Spinal cord (tissue), 10 donors: ENCODE results near the gene ARHGAP27. TPM values are rescaled to one million over a fixed set of nuclear protein-coding genes. Genes with fewer than 3 reads are reported as not detected.
A peak's percentile ranks its signal among the peaks of the same experiment; 100 is the strongest.

Experiments used
- DNase-seq, 6 donors: peaks; one replicate each; pipeline versions ENCODE4 v3.0.0 to v3.0.0-alpha.2; 2013 to 2015; ENCODE audit warnings: low spot score in 6 of 6, low read depth in 4 of 6
- H3K27ac ChIP-seq: one replicate; pipeline ENCODE4 v1.5.1; 2013; ENCODE audit warnings: low read depth, low read length, control low read depth
- H3K27me3 ChIP-seq: one replicate; pipeline ENCODE4 v1.6.1; 2013; ENCODE audit warnings: low read length; ENCODE audit not compliant: control insufficient read depth, insufficient read depth
- H3K36me3 ChIP-seq: one replicate; pipeline ENCODE4 v1.6.1; 2013; ENCODE audit warnings: low read length; ENCODE audit not compliant: control insufficient read depth, insufficient read depth
- H3K4me1 ChIP-seq: one replicate; pipeline ENCODE4 v1.6.1; 2013; ENCODE audit warnings: low read length; ENCODE audit not compliant: control insufficient read depth, insufficient read depth
- H3K4me3 ChIP-seq: one replicate; pipeline ENCODE4 v1.5.1; 2013; ENCODE audit warnings: low read depth, low read length, control low read depth
- H3K9me3 ChIP-seq: one replicate; pipeline ENCODE4 v1.6.1; 2013; ENCODE audit warnings: low read length; ENCODE audit not compliant: control insufficient read depth, insufficient read depth
- WGBS: methylation state at CpG from one replicate; pipeline ENCODE4 v1.1.5; 2013; ENCODE audit warnings: missing lambda C conversion rate; ENCODE audit not compliant: insufficient coverage; 5-methylcytosine and 5-hydroxymethylcytosine counted together
- polyA plus RNA-seq, 2 donors: library from polyadenylated mRNA; unstranded; fragments of 120-200 nt; gene quantifications; one replicate each; pipeline ENCODE4 v1.2.1, GENCODE V29; 2013; ENCODE audit not compliant: insufficient read length in 2 of 2
- total RNA-seq, 2 donors: library from RNA; depleted of rRNA in 1 of 2; stranded (reverse); fragments of 120-200 nt in 1 of 2; fragments of >200 nt in 1 of 2; gene quantifications; one replicate each; pipeline versions ENCODE4 v1.2.3 to v1.2.4, GENCODE V29; 2013 to 2014
- donor health status: healthy.

ARHGAP27 gene
- total and polyA plus RNA-seq, 4 donors = 6.9 to 17.5 (median 11.9) TPM

- H3K4me1 ChIP-seq = peaks cover 51% of the 10 kb centered on the region
- peaks cover 19% of the 10 kb centered on the region for H3K36me3 ChIP-seq
- 9% methylated on average over 64 of the region's 68 CpGs for WGBS
- no peak overlapping the region for H3K4me3 ChIP-seq
- H3K9me3 ChIP-seq = no peaks in the 10 kb centered on the region
- H3K27ac ChIP-seq = no peak overlapping the region
- peaks cover 48% of the 10 kb centered on the region for H3K27me3 ChIP-seq
- no peak for DNase-seq
Observed at GRCh38 chr17:45430006-45430737, 2.5 kb downstream of the ARHGAP27 start.

- no peak overlapping the region for H3K27ac ChIP-seq
- H3K27me3 ChIP-seq = peaks cover 48% of the 10 kb centered on the region
- 9% methylated on average over 82 of the region's 82 CpGs for WGBS
- peaks cover 53% of the 10 kb centered on the region for H3K4me1 ChIP-seq
- peak in 1 of 6 donors; percentile 39 for DNase-seq
- no peak overlapping the region for H3K4me3 ChIP-seq
- H3K36me3 ChIP-seq = peaks cover 14% of the 10 kb centered on the region
- H3K9me3 ChIP-seq = no peaks in the 10 kb centered on the region
Observed at GRCh38 chr17:45429339-45430005, 3.2 kb downstream of the ARHGAP27 start.

- H3K27ac ChIP-seq = no peak overlapping the region
- DNase-seq = no peak
- 22% methylated on average over 12 of the region's 15 CpGs for WGBS
- peaks cover 53% of the 10 kb centered on the region for H3K4me1 ChIP-seq
- peaks cover 48% of the 10 kb centered on the region for H3K27me3 ChIP-seq
- H3K4me3 ChIP-seq = no peak overlapping the region
- H3K36me3 ChIP-seq = peaks cover 9% of the 10 kb centered on the region
- H3K9me3 ChIP-seq = no peaks in the 10 kb centered on the region
Observed at GRCh38 chr17:45428931-45429338, 3.7 kb downstream of the ARHGAP27 start.

- no peak overlapping the region for H3K4me3 ChIP-seq
- WGBS = 7% methylated on average over 25 of the region's 26 CpGs
- peaks cover 5% of the 10 kb centered on the region for H3K36me3 ChIP-seq
- DNase-seq = peak; percentile 24 to 86 (median 44)
- H3K9me3 ChIP-seq = no peaks in the 10 kb centered on the region
- H3K27ac ChIP-seq = no peak overlapping the region
- peaks cover 51% of the 10 kb centered on the region for H3K4me1 ChIP-seq
- peaks cover 47% of the 10 kb centered on the region for H3K27me3 ChIP-seq
Observed at GRCh38 chr17:45428050-45428617, 4.5 kb downstream of the ARHGAP27 start.

- Histone ChIP-seq H3K36me3 (peaks cover 3% of the 10 kb centered on the region), H3K9me3 (no peaks in the 10 kb centered on the region), H3K27ac (no peak overlapping the region), H3K4me3 (no peak overlapping the region), H3K27me3 (peaks cover 45% of the 10 kb centered on the region), H3K4me1 (peaks cover 45% of the 10 kb centered on the region)
- no peak for DNase-seq
- WGBS = 86% methylated on average over 9 of the region's 11 CpGs
Observed at GRCh38 chr17:45427181-45427835, 5.4 kb downstream of the ARHGAP27 start.

GRCh38 chr17:45426561-45426960, 6.1 kb downstream of the ARHGAP27 start:
- WGBS = 75% methylated on average over 7 of the region's 7 CpGs
- no peak overlapping the region for H3K27ac ChIP-seq
- no peak for DNase-seq
- H3K4me3 ChIP-seq = no peak overlapping the region
- no peaks in the 10 kb centered on the region for H3K9me3 ChIP-seq
- H3K36me3 ChIP-seq = peaks cover 3% of the 10 kb centered on the region
- peaks cover 37% of the 10 kb centered on the region for H3K27me3 ChIP-seq
- peaks cover 39% of the 10 kb centered on the region for H3K4me1 ChIP-seq

- 82% methylated on average over 4 of the region's 6 CpGs for WGBS
- peaks cover 33% of the 10 kb centered on the region for H3K4me1 ChIP-seq
- no peaks in the 10 kb centered on the region for H3K9me3 ChIP-seq
- DNase-seq = no peak
- peaks cover 32% of the 10 kb centered on the region for H3K27me3 ChIP-seq
- no peak overlapping the region for H3K4me3 ChIP-seq
- H3K36me3 ChIP-seq = peaks cover 3% of the 10 kb centered on the region
- H3K27ac ChIP-seq = no peak overlapping the region
Observed at GRCh38 chr17:45425984-45426413, 6.7 kb downstream of the ARHGAP27 start.

- DNase-seq = no peak
- Histone ChIP-seq H3K27me3 (peaks cover 25% of the 10 kb centered on the region), H3K27ac (no peak overlapping the region), H3K9me3 (no peaks in the 10 kb centered on the region), H3K4me1 (peaks cover 27% of the 10 kb centered on the region), H3K36me3 (peaks cover 3% of the 10 kb centered on the region), H3K4me3 (no peak overlapping the region)
- WGBS = 25% methylated on average over 15 of the region's 18 CpGs
Observed at GRCh38 chr17:45425125-45425983, 7.3 kb downstream of the ARHGAP27 start.

GRCh38 chr17:45424769-45425124, 7.9 kb downstream of the ARHGAP27 start:
- no peaks in the 10 kb centered on the region for H3K9me3 ChIP-seq
- H3K4me3 ChIP-seq = no peak overlapping the region
- H3K27ac ChIP-seq = no peak overlapping the region
- peaks cover 21% of the 10 kb centered on the region for H3K27me3 ChIP-seq
- DNase-seq = no peak
- peaks cover 25% of the 10 kb centered on the region for H3K4me1 ChIP-seq
- peaks cover 3% of the 10 kb centered on the region for H3K36me3 ChIP-seq
- WGBS = 95% methylated on average over 4 of the region's 6 CpGs
